ENCODE results near the gene DIPK1C. TPM values are rescaled to one million over a fixed set of nuclear protein-coding genes. Genes with fewer than 3 reads are reported as not detected.
"Not testable (repeated sequence)": the region's sequence is repeated elsewhere in the genome, so short reads cannot be mapped to it uniquely, and the experiment has no call there.

The DIPK1C gene
- total RNA-seq = not detected

- ChIA-PET POLR2A (no interaction called here), CTCF (interaction anchor here (0.6 kb wide), 1 partner anchor 92 kb away, joined by 3 read pairs; no protein-coding TSS in a partner anchor)
Observed at GRCh38 chr18:74457043-74457724, at the start of gene DIPK1C. TSS of gene DIPK1C (minus strand) at chr18:74457308. CDS start at chr18:74457259, 49 bp downstream.

GRCh38 chr18:74506448-74507084 lies 49.5 kb upstream of the DIPK1C start:
- ChIA-PET POLR2A (no interaction called here), CTCF (interaction anchor here (1.2 kb wide), 1 partner anchor 45 kb away, joined by 3 read pairs; no protein-coding TSS in a partner anchor)

- ChIA-PET CTCF (no interaction called here), POLR2A (no interaction called here)
Observed at GRCh38 chr18:74505776-74506175, 48.7 kb upstream of the DIPK1C start.

DNA sequence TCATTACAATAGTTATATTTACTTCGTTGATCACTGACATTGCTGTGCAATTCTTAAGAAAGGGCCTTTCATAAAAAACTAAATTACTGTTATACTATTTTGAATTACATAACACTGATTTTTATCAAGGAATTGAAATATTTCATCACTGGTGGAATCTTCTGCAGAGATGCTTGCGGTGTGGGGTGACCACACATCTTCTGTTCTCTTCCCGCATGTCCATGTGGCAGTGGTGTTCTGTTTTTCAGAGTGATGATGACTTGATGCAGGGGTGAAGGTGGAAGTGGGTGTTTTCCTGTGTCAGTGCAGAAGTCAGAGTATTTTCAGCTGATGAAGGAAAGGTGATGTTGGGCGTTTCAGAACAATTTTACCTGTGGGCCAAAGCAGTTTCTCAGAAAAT lies 46.0 kb upstream of the DIPK1C start:
- ChIA-PET POLR2A (no interaction called here), CTCF (no interaction called here)

- ChIA-PET POLR2A (no interaction called here), CTCF (no interaction called here)
Observed at GRCh38 chr18:74501386-74501785, 44.3 kb upstream of the DIPK1C start.

DNA sequence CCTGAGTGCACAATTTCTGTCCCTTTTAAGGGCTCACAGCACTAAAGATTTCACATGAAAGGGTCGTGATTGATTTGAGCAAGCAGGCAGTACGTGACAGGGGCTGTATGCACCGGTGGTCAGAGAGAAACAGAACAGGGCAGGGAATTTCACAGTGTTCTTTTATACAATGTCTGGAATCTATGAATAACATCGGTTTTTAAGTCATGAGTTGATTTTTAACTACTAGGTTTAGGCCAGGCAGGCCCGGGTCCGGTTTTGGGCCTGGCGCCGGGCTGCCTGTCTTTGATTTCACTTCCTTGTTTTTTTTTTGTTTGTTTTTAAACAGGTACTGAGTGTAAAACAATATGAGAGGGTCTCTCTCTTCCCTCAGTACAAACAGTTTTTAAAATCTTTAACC lies 43.7 kb upstream of the DIPK1C start:
- POLR2A ChIA-PET, CTCF ChIA-PET: not testable (repeated sequence)

- CTCF ChIA-PET = no interaction called here
- POLR2A ChIA-PET = no interaction called here
Observed at GRCh38 chr18:74500372-74500771, 43.3 kb upstream of the DIPK1C start.

GRCh38 chr18:74499633-74500032 lies 42.5 kb upstream of the DIPK1C start:
- ChIA-PET POLR2A (no interaction called here), CTCF (interaction anchor here (1.5 kb wide), 1 partner anchor 52 kb away, joined by 5 read pairs; no protein-coding TSS in a partner anchor)

- POLR2A ChIA-PET = no interaction called here
Observed at GRCh38 chr18:74498712-74499627, 41.9 kb upstream of the DIPK1C start.

DNA sequence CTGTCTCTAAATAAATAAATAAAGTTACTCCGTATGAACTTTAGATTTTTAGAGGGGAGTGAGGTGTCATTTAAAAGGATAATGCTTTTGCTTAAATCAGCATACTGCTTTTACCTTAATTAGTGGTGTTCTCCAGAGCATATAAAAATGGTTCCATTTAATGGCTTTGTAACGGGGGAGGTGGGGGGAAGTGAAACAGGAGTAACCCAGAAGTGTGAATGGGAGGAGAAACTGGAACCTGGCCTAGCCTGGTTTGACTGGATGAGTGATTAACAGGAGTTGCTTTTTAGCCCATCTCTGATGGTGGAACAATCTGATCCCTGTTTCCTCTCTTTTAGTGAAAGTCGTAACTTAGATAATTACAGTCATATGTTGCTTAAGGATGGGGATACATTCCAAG lies 40.7 kb upstream of the DIPK1C start:
- ChIA-PET POLR2A (no interaction called here), CTCF (no interaction called here)

More at GRCh38 chr18:74498712-74499627, 41.9 kb upstream of the DIPK1C start:
- CTCF ChIA-PET = interaction anchor here (0.9 to 1.5 kb wide), 2 partner anchors 53 to 98 kb away, joined by 3 to 5 read pairs; partner anchors contain the start of gene ZNF407

DNA sequence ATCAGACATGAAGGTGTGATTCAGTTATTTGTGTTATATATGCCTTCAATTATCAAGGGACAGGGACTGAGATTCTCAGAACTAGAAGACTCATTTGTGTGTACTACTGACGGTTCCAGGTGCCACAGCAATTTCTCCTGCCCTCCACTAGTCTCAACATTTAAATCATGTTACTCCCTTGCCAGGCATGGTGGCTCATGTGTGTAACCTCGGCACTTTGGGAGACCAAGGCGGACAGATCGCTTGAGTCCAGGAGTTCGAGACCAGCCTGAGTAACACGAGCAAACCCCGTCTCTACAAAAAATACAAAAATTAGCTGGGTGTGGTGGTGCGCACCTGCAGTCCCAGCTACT lies 40.2 kb upstream of the DIPK1C start:
- ChIA-PET CTCF (no interaction called here), POLR2A (no interaction called here)

DNA sequence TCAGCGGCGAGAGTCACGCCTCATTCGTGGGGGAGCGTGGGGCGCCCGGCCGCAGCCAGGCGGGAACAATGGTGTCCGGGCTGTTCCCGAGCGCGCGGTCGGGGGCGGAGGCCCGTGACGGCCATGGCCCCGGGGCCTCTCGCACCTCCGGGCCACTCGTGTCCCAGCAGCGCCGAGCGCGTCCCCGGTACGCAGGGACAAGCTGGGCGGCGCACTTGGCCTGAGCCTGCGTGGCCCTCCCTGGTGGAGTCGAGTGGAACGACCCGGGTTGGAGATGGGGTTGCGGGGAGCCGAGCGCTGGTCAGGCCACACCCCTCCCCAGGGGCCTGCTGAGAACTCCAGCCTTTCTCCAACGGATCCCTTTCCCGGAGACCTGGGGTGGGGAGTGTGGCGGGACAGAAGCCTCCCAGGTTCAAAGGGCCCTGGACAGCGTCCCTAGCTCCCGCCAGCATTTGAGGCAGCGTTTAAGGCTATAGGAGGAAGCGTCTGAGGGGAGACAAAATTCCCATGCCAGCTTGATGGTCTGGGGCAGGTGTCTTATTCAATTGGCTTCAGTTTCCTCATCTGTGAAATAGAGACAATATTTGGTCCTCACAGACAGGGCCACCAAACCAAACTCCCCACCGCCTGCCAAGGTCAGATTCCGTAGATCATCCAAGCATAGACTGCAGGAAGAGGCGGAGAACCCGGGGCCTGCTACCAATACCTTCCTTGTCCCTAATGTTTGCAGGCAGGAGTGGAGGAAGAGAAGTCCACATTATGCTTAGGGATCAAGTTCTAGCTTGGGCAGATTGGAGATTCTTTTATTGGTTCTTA lies 39.6 kb upstream of the DIPK1C start:
- CTCF ChIA-PET = interaction anchor here (1.2 to 1.9 kb wide), 3 partner anchors 11 to 55 kb away, joined by 3 to 5 read pairs (median 4); no protein-coding TSS in a partner anchor
- POLR2A ChIA-PET = interaction anchor here (1.1 to 1.7 kb wide), 3 partner anchors 12 to 357 kb away, joined by 4 to 9 read pairs (median 4); partner anchors contain the start of gene ZNF407

GRCh38 chr18:74495581-74496507 lies 38.7 kb upstream of the DIPK1C start, which contains the start of gene CNDP2:
TSS of gene CNDP2 (plus strand) at chr18:74496363. CDS start at chr18:74499974, 3,611 bp downstream.
- CTCF ChIA-PET = interaction anchor here (1.2 to 1.9 kb wide), 4 partner anchors 10 to 142 kb away, joined by 3 to 5 read pairs (median 4); no protein-coding TSS in a partner anchor
- POLR2A ChIA-PET = interaction anchor here (0.6 to 1.7 kb wide), 4 partner anchors 11 to 712 kb away, joined by 4 to 9 read pairs (median 6); partner anchors contain the start of gene ZNF407

- CTCF ChIA-PET = interaction anchor here (1.4 kb wide), 1 partner anchor 141 kb away, joined by 4 read pairs; no protein-coding TSS in a partner anchor
- POLR2A ChIA-PET = interaction anchor here (0.6 kb wide), 1 partner anchor 118 kb away, joined by 3 read pairs; no protein-coding TSS in a partner anchor
Observed at GRCh38 chr18:74494514-74494913, 37.4 kb upstream of the DIPK1C start.

DNA sequence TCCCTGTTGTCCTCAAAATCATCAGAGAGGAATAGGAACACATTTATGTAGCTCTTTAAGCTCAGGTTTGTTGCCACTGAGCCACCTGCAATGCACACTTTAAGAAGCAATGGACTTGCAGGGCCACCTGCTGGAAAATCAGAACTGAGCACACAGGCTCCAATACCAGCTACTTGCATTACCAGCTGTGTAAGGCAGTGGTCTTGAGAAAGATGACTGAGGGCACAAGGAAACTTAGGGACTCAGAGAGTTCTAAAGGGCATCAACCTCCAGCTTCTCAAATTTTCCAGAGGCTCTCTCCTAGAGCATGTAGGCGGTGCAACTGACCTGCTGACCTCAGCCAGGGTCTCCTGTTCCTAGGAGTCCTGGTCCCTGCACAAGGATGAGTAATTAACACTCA lies 36.6 kb upstream of the DIPK1C start:
- POLR2A ChIA-PET = no interaction called here

GRCh38 chr18:74492259-74492658 lies 35.2 kb upstream of the DIPK1C start:
- ChIA-PET CTCF (interaction anchor here (1.5 to 1.9 kb wide), 2 partner anchors 136 to 139 kb away, joined by 3 to 8 read pairs; no protein-coding TSS in a partner anchor), POLR2A (no interaction called here)

More for the DNA sequence above, 36.6 kb upstream of the DIPK1C start:
- CTCF ChIA-PET = interaction anchor here (0.7 to 1.9 kb wide), 7 partner anchors 15 to 300 kb away, joined by 3 to 8 read pairs (median 4); no protein-coding TSS in a partner anchor

DNA sequence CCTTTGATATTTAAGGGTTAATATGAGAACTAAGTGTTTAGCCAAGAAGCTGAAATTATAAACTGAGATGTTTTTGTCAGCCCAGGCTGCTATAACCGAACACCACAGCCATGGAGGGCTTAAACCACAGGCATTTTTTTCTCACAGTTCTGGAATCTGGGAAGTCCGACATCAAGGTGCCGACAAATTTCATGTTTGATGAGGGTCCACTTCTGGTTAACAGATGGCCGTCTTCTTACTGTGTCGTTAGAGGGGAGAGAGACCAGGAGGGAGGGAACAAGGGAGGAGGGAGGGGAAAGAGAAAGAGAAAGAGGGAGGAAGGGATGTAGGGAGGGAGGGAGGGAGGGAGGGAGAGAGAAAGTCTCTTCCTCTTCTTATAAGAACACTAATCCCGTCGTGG lies 32.6 kb upstream of the DIPK1C start:
- POLR2A ChIA-PET = no interaction called here
- CTCF ChIA-PET = no interaction called here

DNA sequence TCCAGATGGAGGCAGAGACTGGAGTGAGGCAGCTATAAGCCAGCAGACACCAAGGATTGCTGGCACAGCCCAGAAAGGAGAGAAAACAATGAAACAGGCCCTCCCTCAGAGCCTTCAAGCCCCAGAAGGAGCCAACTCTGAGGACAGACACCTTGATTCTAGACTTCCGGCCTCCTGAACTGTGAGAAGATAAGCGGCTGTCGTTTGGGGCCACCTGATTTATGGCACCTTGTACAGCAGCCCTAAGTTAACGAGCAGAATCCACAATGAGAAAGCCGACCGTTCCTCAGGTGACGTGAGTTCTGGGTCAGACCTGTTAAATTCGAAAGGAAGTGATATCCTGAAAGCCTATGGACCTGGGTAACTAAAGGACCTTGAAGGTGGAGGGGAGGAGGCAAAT lies 31.8 kb upstream of the DIPK1C start:
- POLR2A ChIA-PET = no interaction called here
- CTCF ChIA-PET = no interaction called here

All from activated CD8-positive, alpha-beta memory T cell treated with anti-CD3 and anti-CD28 coated beads for 36 hours (primary cell).